ENCODE measurements around the gene NFRKB.

Gene NFRKB

DNA sequence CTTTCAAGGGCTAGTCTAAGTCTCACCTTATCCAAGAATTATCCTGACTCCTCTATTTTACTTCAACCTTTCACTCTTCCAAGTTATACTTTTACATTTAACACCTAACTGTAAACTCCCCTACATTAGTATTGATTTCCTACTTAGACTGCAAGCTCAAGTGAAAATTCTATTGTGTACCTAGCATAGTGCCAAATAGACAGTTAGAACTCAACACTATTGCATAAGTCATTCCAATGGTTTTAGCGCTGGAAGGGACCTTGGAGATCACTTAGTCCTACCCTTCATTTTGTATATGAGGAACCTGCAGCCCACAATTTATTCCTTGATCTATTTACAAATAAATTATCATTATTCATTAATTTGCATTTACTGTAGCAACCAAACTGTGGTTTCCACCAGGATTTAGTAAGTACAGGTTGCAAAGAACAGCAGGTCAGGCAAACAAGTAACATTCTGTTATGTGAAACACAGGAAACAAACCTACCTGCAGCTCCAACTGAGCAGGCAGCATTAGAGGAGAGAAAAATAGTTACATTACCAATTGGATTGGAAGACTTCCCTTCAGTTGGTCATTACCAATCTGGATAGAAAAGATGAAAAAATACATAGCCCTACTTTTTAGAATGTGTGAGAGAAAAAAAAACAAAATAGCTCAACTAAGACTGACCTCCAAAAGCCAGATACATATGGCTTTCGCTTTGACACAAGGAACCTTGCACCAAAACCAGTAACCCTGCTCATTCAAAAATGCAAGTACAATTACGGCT is 33.7 kb upstream of the NFRKB start:
- no peaks in the 10 kb centered on the region; the same call in 1 of the 2 replicates for H3K79me2 ChIP-seq (ENCODE audit: insufficient read depth, low read length)
- peaks cover 95% of the 10 kb centered on the region for H3K36me3 ChIP-seq (ENCODE audit: insufficient read depth, low read length)
- H3K4me3 ChIP-seq (ENCODE audit: low read depth, low read length, poor library complexity, severe bottlenecking): no peak overlapping the region
- H3K27ac ChIP-seq (ENCODE audit: low read depth, low read length, poor library complexity, severe bottlenecking): no peak overlapping the region
- H4K20me1 ChIP-seq (ENCODE audit: insufficient read depth, low read length): no peaks in the 10 kb centered on the region
- H3K4me1 ChIP-seq (ENCODE audit: insufficient read depth, low read length, severe bottlenecking): no peaks in the 10 kb centered on the region
- no peaks in the 10 kb centered on the region for H3K9me3 ChIP-seq (ENCODE audit: low read length)
- H3K9ac ChIP-seq (ENCODE audit: low read length): no peak overlapping the region
- no peaks in the 10 kb centered on the region for H3F3A ChIP-seq (ENCODE audit: insufficient read depth, low read length)
- H3K27me3 ChIP-seq (ENCODE audit: insufficient read depth, low read length): no peaks in the 10 kb centered on the region
- H3K9me2 ChIP-seq (ENCODE audit: low read depth, low read length): no peaks in the 10 kb centered on the region
- H2AFZ ChIP-seq (ENCODE audit: low read length): no peak overlapping the region
- H3K4me2 ChIP-seq (ENCODE audit: low read length): no peak overlapping the region
- TF ChIP-seq EZH2 (IDR thresholded peaks at IDR 0.05; ENCODE audit: borderline replicate concordance, low read length): no peak
- TF ChIP-seq, protein P1, sequence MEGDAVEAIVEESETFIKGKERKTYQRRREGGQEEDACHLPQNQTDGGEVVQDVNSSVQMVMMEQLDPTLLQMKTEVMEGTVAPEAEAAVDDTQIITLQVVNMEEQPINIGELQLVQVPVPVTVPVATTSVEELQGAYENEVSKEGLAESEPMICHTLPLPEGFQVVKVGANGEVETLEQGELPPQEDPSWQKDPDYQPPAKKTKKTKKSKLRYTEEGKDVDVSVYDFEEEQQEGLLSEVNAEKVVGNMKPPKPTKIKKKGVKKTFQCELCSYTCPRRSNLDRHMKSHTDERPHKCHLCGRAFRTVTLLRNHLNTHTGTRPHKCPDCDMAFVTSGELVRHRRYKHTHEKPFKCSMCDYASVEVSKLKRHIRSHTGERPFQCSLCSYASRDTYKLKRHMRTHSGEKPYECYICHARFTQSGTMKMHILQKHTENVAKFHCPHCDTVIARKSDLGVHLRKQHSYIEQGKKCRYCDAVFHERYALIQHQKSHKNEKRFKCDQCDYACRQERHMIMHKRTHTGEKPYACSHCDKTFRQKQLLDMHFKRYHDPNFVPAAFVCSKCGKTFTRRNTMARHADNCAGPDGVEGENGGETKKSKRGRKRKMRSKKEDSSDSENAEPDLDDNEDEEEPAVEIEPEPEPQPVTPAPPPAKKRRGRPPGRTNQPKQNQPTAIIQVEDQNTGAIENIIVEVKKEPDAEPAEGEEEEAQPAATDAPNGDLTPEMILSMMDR (IDR thresholded peaks at IDR 0.05; ENCODE audit: low read length): no peak

DNA sequence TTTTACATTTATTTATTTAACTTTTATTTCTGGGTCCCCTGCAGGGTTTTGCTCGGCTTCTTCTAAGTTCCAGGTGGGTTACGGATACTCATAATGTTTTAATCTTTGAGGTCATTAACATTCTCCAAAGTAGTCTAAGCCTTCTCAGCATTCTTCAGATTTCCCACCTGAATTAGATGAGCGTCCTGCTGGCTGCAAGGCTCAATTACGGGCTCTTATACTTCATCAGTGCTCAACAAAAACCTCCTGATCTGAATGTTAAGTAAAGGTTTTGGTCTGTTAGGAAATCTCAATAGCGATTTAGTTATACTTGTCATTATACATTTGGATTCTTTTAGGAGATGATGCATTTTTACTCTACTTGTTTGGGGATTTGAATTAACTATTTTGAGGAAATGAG is 27.3 kb upstream of the NFRKB start:
- no peaks in the 10 kb centered on the region for H3K27me3 ChIP-seq (ENCODE audit: insufficient read depth, low read length)
- H2AFZ ChIP-seq (ENCODE audit: low read length): no peak overlapping the region
- H3K27ac ChIP-seq (ENCODE audit: low read depth, low read length, poor library complexity, severe bottlenecking): no peak overlapping the region
- no peak overlapping the region for H3K4me3 ChIP-seq (ENCODE audit: low read depth, low read length, poor library complexity, severe bottlenecking)
- H3K36me3 ChIP-seq (ENCODE audit: insufficient read depth, low read length): peaks cover 94% of the 10 kb centered on the region
- no peaks in the 10 kb centered on the region for H3K79me2 ChIP-seq (ENCODE audit: insufficient read depth, low read length)
- peaks cover 4% of the 10 kb centered on the region for H3K4me1 ChIP-seq (ENCODE audit: insufficient read depth, low read length, severe bottlenecking)
- H3K9me2 ChIP-seq (ENCODE audit: low read depth, low read length): no peaks in the 10 kb centered on the region
- no peak overlapping the region for H3K9ac ChIP-seq (ENCODE audit: low read length)
- no peak overlapping the region for H3K4me2 ChIP-seq (ENCODE audit: low read length)
- TF ChIP-seq, protein P1 (IDR thresholded peaks at IDR 0.05; ENCODE audit: low read length): no peak
- no peak for TF ChIP-seq EZH2 (IDR thresholded peaks at IDR 0.05; ENCODE audit: borderline replicate concordance, low read length)
- no peaks in the 10 kb centered on the region for H3K9me3 ChIP-seq (ENCODE audit: low read length)
- H4K20me1 ChIP-seq (ENCODE audit: insufficient read depth, low read length): no peaks in the 10 kb centered on the region
- H3F3A ChIP-seq (ENCODE audit: insufficient read depth, low read length): no peaks in the 10 kb centered on the region

DNA sequence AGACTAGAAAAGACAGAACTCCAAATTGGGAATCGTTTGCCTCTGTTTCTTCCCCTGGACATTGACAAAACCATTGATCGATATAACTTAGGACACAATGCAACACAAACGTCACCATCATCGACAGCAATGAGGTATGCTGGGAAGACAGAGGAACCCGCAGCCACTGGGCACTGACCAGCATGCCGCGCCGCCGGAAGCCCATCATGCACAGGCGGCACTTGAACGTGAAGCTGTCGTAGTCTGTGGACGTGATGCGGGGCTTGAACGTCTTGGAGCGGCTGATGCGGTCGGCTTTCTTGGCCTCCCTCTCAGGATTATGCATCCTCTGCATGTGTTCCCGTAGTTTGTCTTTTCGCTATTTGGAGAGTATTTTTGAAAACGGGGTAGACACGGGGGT is 23.0 kb upstream of the NFRKB start:
- Histone ChIP-seq H3F3A (ENCODE audit: insufficient read depth, low read length) (no peaks in the 10 kb centered on the region), H3K4me3 (ENCODE audit: low read depth, low read length, poor library complexity, severe bottlenecking) (no peak overlapping the region), H3K9me3 (ENCODE audit: low read length) (no peaks in the 10 kb centered on the region), H3K9me2 (ENCODE audit: low read depth, low read length) (no peaks in the 10 kb centered on the region), H2AFZ (ENCODE audit: low read length) (no peak overlapping the region), H3K4me2 (ENCODE audit: low read length) (no peak overlapping the region), H3K9ac (ENCODE audit: low read length) (no peak overlapping the region), H4K20me1 (ENCODE audit: insufficient read depth, low read length) (no peaks in the 10 kb centered on the region), H3K79me2 (ENCODE audit: insufficient read depth, low read length) (no peaks in the 10 kb centered on the region), H3K36me3 (ENCODE audit: insufficient read depth, low read length) (peaks cover 96% of the 10 kb centered on the region), H3K27ac (ENCODE audit: low read depth, low read length, poor library complexity, severe bottlenecking) (no peak overlapping the region), H3K27me3 (ENCODE audit: insufficient read depth, low read length) (no peaks in the 10 kb centered on the region), H3K4me1 (ENCODE audit: insufficient read depth, low read length, severe bottlenecking) (peaks cover 4% of the 10 kb centered on the region)
- TF ChIP-seq, protein P1 (IDR thresholded peaks at IDR 0.05; ENCODE audit: low read length): no peak
- TF ChIP-seq EZH2 (IDR thresholded peaks at IDR 0.05; ENCODE audit: borderline replicate concordance, low read length): no peak
